WI38 (cell line): ENCODE measurements around the gene PSMC3.

Experiments
- H3K4me3 ChIP-seq: 2 replicates; pipeline ENCODE4 v1.5.1; 2011; ENCODE audit warnings: low read depth, mild to moderate bottlenecking, control low read depth, low read length
- CTCF ChIP-seq: IDR thresholded peaks from 2 replicates; pipeline ENCODE4 v1.5.1; 2012; ENCODE audit warnings: low read depth, mild to moderate bottlenecking, control low read depth, low read length

PSMC3 gene

GRCh38 chr11:47413351-47413750 is 12.9 kb downstream of the PSMC3 start:
- no peak for TF ChIP-seq CTCF
- H3K4me3 ChIP-seq, result no peak overlapping the region

- TF ChIP-seq CTCF, result peak; percentile 85
- no peak overlapping the region for H3K4me3 ChIP-seq
These were observed 14.1 kb downstream of the PSMC3 start for GRCh38 chr11:47411884-47412746.

GRCh38 chr11:47410370-47411264 is 15.6 kb downstream of the PSMC3 start:
- TF ChIP-seq CTCF, result no peak
- peak overlapping the region; percentile 86 for H3K4me3 ChIP-seq

GRCh38 chr11:47409440-47410369 is 16.5 kb downstream of the PSMC3 start:
- TF ChIP-seq CTCF, result no peak
- peak overlapping the region; percentile 86 for H3K4me3 ChIP-seq

- TF ChIP-seq CTCF, result no peak
- peak overlapping the region; percentile 86 for H3K4me3 ChIP-seq
These were observed 17.4 kb downstream of the PSMC3 start for GRCh38 chr11:47408598-47409439.

- peak within 1 kb of the TSS; percentile 86 for H3K4me3 ChIP-seq
- peak; percentile 65 for TF ChIP-seq CTCF
These were observed 18.3 kb downstream of the PSMC3 start, which contains the start of gene SLC39A13 for GRCh38 chr11:47407746-47408590. SLC39A13 (plus strand) TSS chr11:47408590; CDS start chr11:47410095, 1,505 bp downstream.
